SHP77 (cell line): ENCODE data around the gene GPR65.

Source experiments
- DNase-seq, 2 experiments: peaks; one replicate each; lab custom pipeline; 2025; lab: John Stamatoyannopoulos, UW

Gene GPR65

GRCh38 chr14:88040146-88040545 lies 35.2 kb downstream of the GPR65 start:
- DNase-seq, result no peak

DNA sequence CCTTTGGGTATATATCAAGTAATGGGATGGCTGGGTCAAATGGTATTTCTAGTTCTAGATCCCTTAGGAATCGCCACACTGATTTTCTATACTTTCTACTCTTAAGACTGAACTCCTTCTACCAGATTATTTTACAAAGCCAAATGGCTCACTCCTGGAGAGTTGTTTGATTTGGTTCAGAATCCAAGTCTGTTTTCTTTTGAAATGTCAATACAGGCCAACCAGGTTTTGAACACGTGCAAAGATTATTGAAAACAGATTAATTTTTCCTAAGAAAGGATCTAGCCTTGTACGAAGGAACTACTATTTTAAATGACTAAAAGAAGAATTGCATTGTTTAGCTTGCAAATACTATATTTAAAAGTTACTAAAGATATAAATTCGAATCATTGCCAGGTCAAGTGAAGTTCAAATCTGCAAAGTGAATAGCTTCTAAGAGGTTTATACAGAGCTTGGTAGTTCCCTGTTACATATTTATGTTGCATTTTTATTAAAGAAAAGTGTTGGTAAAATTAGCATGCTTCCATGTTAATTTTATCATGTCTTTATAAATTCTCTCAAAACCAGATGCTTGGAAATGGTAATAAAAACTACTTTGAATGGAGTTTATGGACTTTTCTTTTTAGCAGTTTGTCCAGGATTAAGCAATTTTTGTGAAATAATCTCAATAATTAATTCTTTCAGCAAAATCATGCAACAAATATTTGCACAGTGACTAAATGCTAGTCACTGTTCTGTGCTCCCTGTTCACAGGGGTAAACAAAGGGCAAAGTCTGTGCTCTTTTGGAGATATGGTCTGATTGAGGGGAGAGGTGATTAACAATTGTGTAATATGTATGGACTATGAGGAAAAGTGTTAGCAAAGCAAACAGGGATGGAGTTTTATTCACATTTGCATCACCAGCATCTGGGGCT lies 38.9 kb downstream of the GPR65 start:
- no peak for DNase-seq

GRCh38 chr14:88044444-88044758 lies 39.5 kb downstream of the GPR65 start:
- no peak for DNase-seq

- no peak for DNase-seq
Observed at GRCh38 chr14:88044776-88045446, 40.0 kb downstream of the GPR65 start.

- no peak for DNase-seq
Observed at GRCh38 chr14:88045705-88046104, 40.8 kb downstream of the GPR65 start.

DNA sequence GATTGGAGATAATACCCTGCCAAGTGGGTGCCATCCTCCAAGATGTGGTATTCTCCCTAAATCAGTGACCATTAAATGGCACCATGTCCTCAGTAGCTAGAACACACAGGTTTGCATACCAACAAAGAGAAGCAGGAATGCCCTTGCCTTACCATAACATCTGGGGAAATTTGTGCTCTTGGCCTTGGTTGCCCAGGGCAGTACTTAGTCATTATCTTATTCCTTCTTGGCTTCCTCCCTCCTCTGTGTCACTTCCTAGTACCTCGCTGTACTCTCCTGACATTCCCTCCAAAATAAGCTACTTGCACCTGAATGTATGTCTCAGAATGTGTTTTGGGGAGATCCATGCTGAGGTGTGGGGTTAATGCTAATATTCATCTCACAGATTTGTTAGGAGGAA lies 43.4 kb downstream of the GPR65 start:
- DNase-seq, result no peak

DNA sequence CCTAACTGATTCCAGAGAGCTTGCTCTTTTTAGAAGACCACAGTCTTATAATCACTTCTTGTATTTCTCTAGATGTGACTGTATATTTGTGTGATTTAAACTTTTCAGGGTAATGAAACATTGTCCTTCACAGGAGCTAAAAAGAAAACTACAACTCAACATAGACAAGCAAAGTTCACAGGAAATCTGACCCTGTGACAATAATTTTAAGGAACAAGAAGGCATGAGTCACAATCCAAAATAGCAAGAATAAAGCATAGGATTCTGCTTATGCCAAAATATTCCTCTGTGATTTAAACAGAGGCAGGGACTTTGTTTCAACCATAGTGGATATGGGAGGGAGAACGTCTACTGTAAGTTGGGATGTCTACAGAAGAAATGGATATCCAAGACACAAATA lies 44.3 kb downstream of the GPR65 start:
- no peak for DNase-seq

DNA sequence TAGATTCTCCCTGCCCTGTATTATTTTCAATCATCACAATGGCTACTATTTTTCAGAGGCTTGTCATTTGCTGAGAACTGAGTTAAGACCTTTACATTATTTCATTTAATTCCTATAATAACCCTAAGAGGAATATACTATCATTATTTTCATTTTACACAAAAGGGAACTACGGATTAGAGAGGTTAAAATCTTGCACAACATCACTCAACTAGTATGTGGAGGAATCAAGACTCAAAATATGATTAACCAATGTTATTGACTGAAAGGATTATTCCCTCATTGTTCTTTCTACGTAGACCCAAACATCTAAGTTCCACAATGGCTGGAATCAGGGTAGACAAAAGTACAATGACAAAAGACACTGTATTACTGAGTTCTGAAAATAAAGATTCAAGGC lies 45.0 kb downstream of the GPR65 start:
- DNase-seq, result no peak

DNA sequence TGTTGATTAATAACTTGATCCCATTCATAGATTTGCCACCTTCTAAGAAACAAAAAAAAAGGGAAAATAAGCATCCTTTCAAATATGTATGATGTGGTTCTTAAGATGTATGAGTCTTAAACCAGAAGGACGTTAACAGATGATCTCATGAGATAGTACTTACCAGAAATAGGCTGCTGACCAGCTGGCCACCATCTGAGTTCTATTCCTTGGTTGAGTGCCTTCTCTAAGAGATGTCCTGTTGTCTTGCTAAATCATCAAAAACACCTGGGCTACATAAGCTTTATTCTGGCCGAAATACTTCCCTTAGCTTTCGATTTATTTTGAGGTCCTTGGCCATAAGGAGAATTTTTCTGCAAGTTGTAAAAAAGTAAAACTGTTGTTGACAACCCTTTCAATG lies 55.6 kb downstream of the GPR65 start:
- DNase-seq, result no peak

DNA sequence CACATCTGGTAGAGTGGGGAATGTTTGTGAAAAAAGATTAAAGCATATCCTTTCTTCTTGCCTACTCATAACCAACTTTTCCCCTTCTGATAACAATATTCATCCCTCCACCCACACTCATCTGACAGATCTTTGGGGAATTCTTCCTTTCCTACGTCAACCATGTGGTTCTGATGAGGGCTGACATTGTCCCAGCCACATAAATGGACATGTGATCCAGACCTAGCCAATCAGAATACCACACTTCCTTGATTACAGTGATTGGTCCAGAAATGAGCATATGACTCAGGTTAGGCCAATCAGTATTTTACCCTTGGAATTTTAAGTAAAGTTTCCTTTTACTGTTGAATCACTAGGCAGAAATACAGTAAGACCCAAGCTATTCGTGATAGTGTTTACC lies 58.9 kb downstream of the GPR65 start:
- DNase-seq, result no peak
